Caco-2 (cell line): ENCODE results near the gene SYF2. TPM values are rescaled to one million over a fixed set of nuclear protein-coding genes. Genes with fewer than 3 reads are reported as not detected.

Experiments used
- BruUV-seq: library from RNA; stranded (reverse); fragments of 400-500 nt; replicated peaks from 2 replicates; lab custom pipeline; 2021; lab: Mats Ljungman, UMichigan
- CTCF ChIA-PET: fragments of 300-600 bp; sonication (Branson Sonifier 250); formaldehyde crosslinking; loops from one replicate; lab custom pipeline; 2022; ENCODE audit warnings: antibody characterized with exemption; lab: Charles Lee
- POLR2A ChIA-PET: fragments of 300-600 bp; sonication (Branson Sonifier 250); formaldehyde crosslinking; loops from one replicate; lab custom pipeline; 2022; ENCODE audit warnings: antibody characterized with exemption; lab: Charles Lee
- DNase-seq, 2 experiments: peaks; one replicate each; pipeline versions ENCODE4 v3.0.0 to v3.0.0-alpha.2; 2020 to 2022
- H3K27me3 ChIP-seq: replicated peaks from 2 replicates; pipeline ENCODE4 v1.6.0; 2011; ENCODE audit warnings: low read length; ENCODE audit not compliant: control insufficient read depth, insufficient read depth
- H3K36me3 ChIP-seq: 2 replicates; pipeline ENCODE4 v1.5.1; 2011; ENCODE audit warnings: low read length; ENCODE audit not compliant: control insufficient read depth, insufficient read depth
- H3K4me1 ChIP-seq: fragments of 250-450 bp; sonication (Bioruptor Pico); 2 replicates; pipeline ENCODE4 v1.5.1; 2020; ENCODE audit warnings: mild to moderate bottlenecking
- H3K4me3 ChIP-seq: 2 replicates; pipeline ENCODE4 v1.5.1; 2011; ENCODE audit warnings: low read depth, mild to moderate bottlenecking, control low read depth, low read length
- H3K9me3 ChIP-seq: fragments of 250-450 bp; sonication (Bioruptor Pico); 2 replicates; pipeline ENCODE4 v1.5.1; 2020; ENCODE audit warnings: mild to moderate bottlenecking, moderate library complexity
- H3K27ac Mint-ChIP-seq: one replicate; pipeline ENCODE4 v1.8.0; 2022; ENCODE audit warnings: mixed read lengths; ENCODE audit not compliant: unreplicated experiment
- H3K27me3 Mint-ChIP-seq: one replicate; pipeline ENCODE4 v1.8.0; 2022; ENCODE audit warnings: mixed read lengths; ENCODE audit not compliant: insufficient read depth, unreplicated experiment
- H3K36me3 Mint-ChIP-seq: one replicate; pipeline ENCODE4 v1.8.0; 2022; ENCODE audit warnings: mild to moderate bottlenecking, mixed read lengths; ENCODE audit not compliant: insufficient read depth, unreplicated experiment
- H3K4me1 Mint-ChIP-seq: one replicate; pipeline ENCODE4 v1.8.0; 2022; ENCODE audit warnings: low read depth, mixed read lengths; ENCODE audit not compliant: unreplicated experiment
- H3K4me3 Mint-ChIP-seq: one replicate; pipeline ENCODE4 v1.8.0; 2022; ENCODE audit warnings: mild to moderate bottlenecking, moderate library complexity, mixed read lengths; ENCODE audit not compliant: unreplicated experiment
- H3K9me3 Mint-ChIP-seq: one replicate; pipeline ENCODE4 v1.8.0; 2022; ENCODE audit warnings: mixed read lengths; ENCODE audit not compliant: unreplicated experiment
- CTCF ChIP-seq, 2 experiments: fragments of 200-600 bp in 1 of 2; IDR thresholded peaks; 1 replicate in 1 of 2; 2 replicates in 1 of 2; pipeline versions ENCODE4 v1.5.1 to v1.8.0; 2011 to 2022; ENCODE audit warnings: antibody characterized with exemption in 1 of 2, control low read depth in 1 of 2, inconsistent platforms in 1 of 2, low read depth in 1 of 2, low read length in 1 of 2, mild to moderate bottlenecking in 1 of 2, moderate library complexity in 1 of 2; ENCODE audit not compliant: insufficient read depth in 1 of 2, severe bottlenecking in 1 of 2, unreplicated experiment in 1 of 2
- intact Hi-C: fragments of 100-400 bp; cut with micrococcal nuclease; formaldehyde crosslinking; loops from one replicate; pipeline ENCODE4 v1.10.0; 2022; ENCODE audit not compliant: unreplicated experiment
- total RNA-seq: library from RNA; stranded (reverse); gene quantifications from 2 replicates; pipeline ENCODE4 v1.2.3, GENCODE V29; 2022

SYF2 gene
- total RNA-seq, 1 experiment from 2014 or later: 32.3 TPM

GRCh38 chr1:25173809-25174340, 58.4 kb downstream of the SYF2 start:
- BruUV-seq: no TSS peak
- peaks cover 21% of the 10 kb centered on the region for H3K9me3 Mint-ChIP-seq
- no peak for DNase-seq
- H3K36me3 Mint-ChIP-seq: no peaks in the 10 kb centered on the region
- peaks cover 18% of the 10 kb centered on the region for H3K4me1 Mint-ChIP-seq
- no peak for TF ChIP-seq CTCF (IDR thresholded peaks at IDR 0.05; ENCODE audit: insufficient read depth in 1 of 2, low read depth in 1 of 2, low read length in 1 of 2, severe bottlenecking in 1 of 2, unreplicated experiment in 1 of 2)
- no peak overlapping the region for H3K4me3 ChIP-seq
- H3K9me3 ChIP-seq: no peaks in the 10 kb centered on the region
- H3K4me1 ChIP-seq: peaks cover 16% of the 10 kb centered on the region
- no peaks in the 10 kb centered on the region for H3K27me3 Mint-ChIP-seq
- intact Hi-C loops: no loop called here
- POLR2A ChIA-PET: no interaction called here
- no peaks in the 10 kb centered on the region; the same call in 1 of the 2 replicates for H3K36me3 ChIP-seq
- H3K4me3 Mint-ChIP-seq: no peak overlapping the region
- no peaks in the 10 kb centered on the region for H3K27me3 ChIP-seq
- H3K27ac Mint-ChIP-seq: no peak overlapping the region
- CTCF ChIA-PET: no interaction called here

Other genes starting within 250 kb of the SYF2 start
- gene RSRP1, start 15.0 kb upstream of the SYF2 start, total RNA-seq: 61.1 and 69.8 TPM in 2 replicates
- gene RHD, start 40.0 kb upstream of the SYF2 start, total RNA-seq: not detected in 2 replicates
- gene TMEM50A, start 105.8 kb upstream of the SYF2 start, total RNA-seq: 79.3 and 86.3 TPM in 2 replicates
- gene RHCE, start 188.3 kb upstream of the SYF2 start, total RNA-seq: 0.30 TPM in 1 of 2 replicates, not detected in the other
- 16.8 TPM in 2 replicates for gene MACO1, start 198.4 kb upstream of the SYF2 start, total RNA-seq